H9 (cell line): ENCODE data around the gene APOBEC2. TPM values are rescaled to one million over a fixed set of nuclear protein-coding genes. Genes with fewer than 3 reads are reported as not detected.
A peak's percentile ranks its signal among the peaks of the same experiment; 100 is the strongest.

Experiments used
- DNase-seq: peaks from one replicate; pipeline ENCODE4 v3.0.0-alpha.2; 2017
- H2AFZ ChIP-seq: one replicate; pipeline ENCODE4 v1.6.1; 2013; ENCODE audit warnings: mild to moderate bottlenecking, low read length, control low read depth, moderate library complexity
- H2AK5ac ChIP-seq: 2 replicates; pipeline ENCODE4 v1.6.1; 2013; ENCODE audit warnings: low read length, control low read depth, mixed read lengths; ENCODE audit not compliant: insufficient read length
- H2BK120ac ChIP-seq: one replicate; pipeline ENCODE4 v1.6.1; 2013; ENCODE audit warnings: low read depth, mild to moderate bottlenecking, low read length, control low read depth, inconsistent platforms; ENCODE audit not compliant: poor library complexity, severe bottlenecking
- H2BK12ac ChIP-seq: 2 replicates; pipeline ENCODE4 v1.6.1; 2013; ENCODE audit warnings: low read length, control low read depth, mixed read lengths, low read depth; ENCODE audit not compliant: insufficient read length
- H2BK15ac ChIP-seq: 2 replicates; pipeline ENCODE4 v1.6.1; 2013; ENCODE audit warnings: low read depth, low read length, control low read depth
- H2BK20ac ChIP-seq: one replicate; pipeline ENCODE4 v1.6.1; 2013; ENCODE audit warnings: low read depth, mild to moderate bottlenecking, low read length, control low read depth, inconsistent platforms; ENCODE audit not compliant: poor library complexity, severe bottlenecking
- H2BK5ac ChIP-seq: 2 replicates; pipeline ENCODE4 v1.6.1; 2013; ENCODE audit warnings: low read length, control low read depth, mixed read lengths; ENCODE audit not compliant: insufficient read length
- H3K14ac ChIP-seq: 2 replicates; pipeline ENCODE4 v1.6.1; 2013; ENCODE audit warnings: low read length, control low read depth; ENCODE audit not compliant: insufficient read depth
- H3K18ac ChIP-seq: 2 replicates; pipeline ENCODE4 v1.6.1; 2013; ENCODE audit warnings: low read depth, mild to moderate bottlenecking, mixed read lengths, low read length, control low read depth; ENCODE audit not compliant: insufficient read length
- H3K23ac ChIP-seq: 2 replicates; pipeline ENCODE4 v1.6.1; 2013; ENCODE audit warnings: low read length, control low read depth, mixed read lengths, low read depth; ENCODE audit not compliant: insufficient read length
- H3K23me2 ChIP-seq: 2 replicates; pipeline ENCODE4 v1.6.1; 2013; ENCODE audit warnings: low read depth, mild to moderate bottlenecking, mixed read lengths, low read length, control low read depth; ENCODE audit not compliant: insufficient read length, poor library complexity, severe bottlenecking
- H3K27ac ChIP-seq: 2 replicates; pipeline ENCODE4 v1.5.1; 2013; ENCODE audit warnings: low read length, control low read depth, mixed read lengths, low read depth; ENCODE audit not compliant: insufficient read length
- H3K27me3 ChIP-seq: 2 replicates; pipeline ENCODE4 v1.6.1; 2013; ENCODE audit warnings: low read length, control low read depth, inconsistent platforms; ENCODE audit not compliant: insufficient read depth
- H3K4ac ChIP-seq: 2 replicates; pipeline ENCODE4 v1.6.1; 2013; ENCODE audit warnings: low read depth, mild to moderate bottlenecking, control low read depth, inconsistent platforms, low read length, moderate library complexity
- H3K4me1 ChIP-seq: 2 replicates; pipeline ENCODE4 v1.6.1; 2013; ENCODE audit warnings: low read length, control low read depth, inconsistent platforms; ENCODE audit not compliant: insufficient read depth
- H3K4me2 ChIP-seq: 2 replicates; pipeline ENCODE4 v1.6.1; 2013; ENCODE audit warnings: low read length, control low read depth, mixed read lengths; ENCODE audit not compliant: insufficient read length, insufficient read depth
- H3K56ac ChIP-seq: 2 replicates; pipeline ENCODE4 v1.6.1; 2013; ENCODE audit warnings: low read depth, mild to moderate bottlenecking, mixed read lengths, low read length, control low read depth; ENCODE audit not compliant: insufficient read length
- H3K79me1 ChIP-seq: 2 replicates; pipeline ENCODE4 v1.6.1; 2013; ENCODE audit warnings: low read depth, mild to moderate bottlenecking, moderate library complexity, low read length, control low read depth, inconsistent platforms; ENCODE audit not compliant: insufficient read depth, poor library complexity, severe bottlenecking
- H3K79me2 ChIP-seq: 2 replicates; pipeline ENCODE4 v1.6.1; 2013; ENCODE audit warnings: low read length, control low read depth, inconsistent platforms; ENCODE audit not compliant: insufficient read depth
- H3K9ac ChIP-seq: 2 replicates; pipeline ENCODE4 v1.6.1; 2013; ENCODE audit warnings: low read length, control low read depth, mixed read lengths; ENCODE audit not compliant: insufficient read length; ENCODE audit errors: extremely low read depth
- H3K9me3 ChIP-seq: one replicate; pipeline ENCODE4 v1.6.1; 2013; ENCODE audit warnings: low read depth, low read length, inconsistent platforms; ENCODE audit not compliant: control insufficient read depth
- H3T11ph ChIP-seq: one replicate; pipeline ENCODE4 v1.6.1; 2013; ENCODE audit warnings: mild to moderate bottlenecking, low read length, control low read depth, inconsistent platforms
- H4K20me1 ChIP-seq: one replicate; pipeline ENCODE4 v1.6.1; 2013; ENCODE audit not compliant: control insufficient read depth, insufficient read length, insufficient read depth
- H4K5ac ChIP-seq: 2 replicates; pipeline ENCODE4 v1.6.1; 2013; ENCODE audit warnings: low read depth, mild to moderate bottlenecking, mixed read lengths, low read length, control low read depth; ENCODE audit not compliant: insufficient read length
- H4K8ac ChIP-seq: replicated peaks from 2 replicates; pipeline ENCODE4 v1.6.1; 2013; ENCODE audit warnings: low read length, control low read depth, mixed read lengths, low read depth; ENCODE audit not compliant: insufficient read length
- H4K91ac ChIP-seq: 2 replicates; pipeline ENCODE4 v1.6.1; 2013; ENCODE audit warnings: low read depth, mild to moderate bottlenecking, moderate library complexity, mixed read lengths, low read length, control low read depth; ENCODE audit not compliant: insufficient read length
- H3K27ac Mint-ChIP-seq, 3 experiments: 2 replicates in 2 of 3; 3 replicates in 1 of 3; pipeline ENCODE4 v1.8.0; 2020 to 2021; ENCODE audit warnings: mixed read lengths in 3 of 3, mild to moderate bottlenecking in 1 of 3, moderate library complexity in 1 of 3
- H3K27me3 Mint-ChIP-seq: 2 replicates; pipeline ENCODE4 v1.8.0; 2021; ENCODE audit warnings: low read depth, mild to moderate bottlenecking, moderate library complexity, mixed read lengths
- H3K36me3 Mint-ChIP-seq, 3 experiments: 2 replicates in 2 of 3; 3 replicates in 1 of 3; pipeline ENCODE4 v1.8.0; 2020 to 2021; ENCODE audit warnings: low read depth in 3 of 3, mixed read lengths in 3 of 3; ENCODE audit not compliant: insufficient read depth in 1 of 3
- H3K4me1 Mint-ChIP-seq, 2 experiments: 2 replicates each; pipeline ENCODE4 v1.8.0; 2020; ENCODE audit warnings: mixed read lengths in 2 of 2
- H3K4me3 Mint-ChIP-seq, 2 experiments: 2 replicates in 1 of 2; 3 replicates in 1 of 2; pipeline ENCODE4 v1.8.0; 2020 to 2021; ENCODE audit warnings: mild to moderate bottlenecking in 2 of 2, mixed read lengths in 2 of 2, moderate library complexity in 1 of 2
- H3K9me3 Mint-ChIP-seq, 2 experiments: 2 replicates in 1 of 2; 3 replicates in 1 of 2; pipeline ENCODE4 v1.8.0; 2020; ENCODE audit warnings: mild to moderate bottlenecking in 2 of 2, mixed read lengths in 2 of 2, moderate library complexity in 1 of 2
- CTCF ChIP-seq: fragments of 200-600 bp; sonication (generic); conservative IDR thresholded peaks from 3 replicates; pipeline ENCODE4 v1.8.0; 2021; ENCODE audit warnings: antibody characterized with exemption, mild to moderate bottlenecking
- WGBS: extraction: QIAGEN DNeasy Blood & Tissue Kit; methylation state at CpG from one replicate; pipeline ENCODE4 v1.1.7; 2013; ENCODE audit warnings: missing lambda C conversion rate, low lambda C conversion rate, mixed read lengths; ENCODE audit not compliant: insufficient read length; ENCODE audit errors: extremely low coverage; 5-methylcytosine and 5-hydroxymethylcytosine counted together
- total RNA-seq: library from RNA; stranded (reverse); gene quantifications from 2 replicates; pipeline ENCODE4 v1.2.1, GENCODE V29; 2021

The APOBEC2 gene
- total RNA-seq, 1 experiment from 2014 or later: not detected

- DNase-seq: peak; percentile 98
- H3K4me1 ChIP-seq: no peaks in the 10 kb centered on the region
- no peaks in the 10 kb centered on the region for H4K20me1 ChIP-seq
- no peak within 1 kb of the TSS for H2BK12ac ChIP-seq
- H3K36me3 Mint-ChIP-seq: peaks cover 0 to 42% (median 27%) of the 10 kb centered on the region in 3 experiments; a peak in 5 of 7 replicates
- peak within 1 kb of the TSS; percentile 91 for H3K18ac ChIP-seq
- TF ChIP-seq CTCF: no peak
- H2AK5ac ChIP-seq: no peak within 1 kb of the TSS
- no peaks in the 10 kb centered on the region for H3K9me3 ChIP-seq
- no peaks in the 10 kb centered on the region for H3K79me1 ChIP-seq
- H3K4ac ChIP-seq: no peak within 1 kb of the TSS; the same call in 1 of the 2 replicates
- WGBS: no CpG with 5 or more reads among the region's 63 CpGs
- H2BK20ac ChIP-seq: no peak within 1 kb of the TSS
- no peak within 1 kb of the TSS for H3T11ph ChIP-seq
- H4K8ac ChIP-seq: no peak within 1 kb of the TSS
- no peak within 1 kb of the TSS for H3K56ac ChIP-seq
- H2AFZ ChIP-seq: no peak within 1 kb of the TSS
- peak within 1 kb of the TSS; percentile 97 to 99 (median 97) for H3K27ac Mint-ChIP-seq
- no peak within 1 kb of the TSS for H3K23ac ChIP-seq
- H3K79me2 ChIP-seq: peaks cover 31% of the 10 kb centered on the region
- peaks cover 9% of the 10 kb centered on the region for H3K23me2 ChIP-seq
- peak within 1 kb of the TSS; percentile 91 for H3K9ac ChIP-seq
- H3K9me3 Mint-ChIP-seq: no peaks in the 10 kb centered on the region; a peak in 1 of 5 replicates
- H3K27me3 ChIP-seq: no peaks in the 10 kb centered on the region
- H3K14ac ChIP-seq: peak within 1 kb of the TSS; percentile 89
- peak within 1 kb of the TSS; percentile 88 for H3K27ac ChIP-seq
- peak within 1 kb of the TSS; percentile 45 for H4K5ac ChIP-seq
- peak within 1 kb of the TSS; percentile 91 to 92 for H3K4me3 Mint-ChIP-seq
- H2BK5ac ChIP-seq: no peak within 1 kb of the TSS
- H3K4me1 Mint-ChIP-seq: peaks cover 38 to 40% of the 10 kb centered on the region in 2 experiments
- H3K4me2 ChIP-seq: peak within 1 kb of the TSS; percentile 100
- no peak within 1 kb of the TSS for H4K91ac ChIP-seq
- no peak within 1 kb of the TSS for H2BK120ac ChIP-seq
- H2BK15ac ChIP-seq: no peak within 1 kb of the TSS
- no peaks in the 10 kb centered on the region for H3K27me3 Mint-ChIP-seq
Measured at GRCh38 chr6:41071923-41072835, 19.2 kb downstream of the APOBEC2 start, which contains the start of gene OARD1. OARD1 (minus strand) TSS chr6:41072356; CDS start chr6:41071634, 722 bp downstream.
